GM12892 (cell line): ENCODE data around the gene RASA2.

Experiments used
- POLR2A ChIP-seq: IDR thresholded peaks from 2 replicates; pipeline ENCODE4 v1.6.1; 2011; ENCODE audit warnings: low read depth, low read length, control low read depth
- POLR2AphosphoS5 ChIP-seq: IDR thresholded peaks from 2 replicates; pipeline ENCODE4 v1.6.1; 2011; ENCODE audit warnings: low read depth, low read length, control low read depth
- TAF1 ChIP-seq: IDR thresholded peaks from 2 replicates; pipeline ENCODE4 v1.6.1; 2011; ENCODE audit warnings: low read depth, mild to moderate bottlenecking, control low read depth, low read length, borderline replicate concordance

DNA sequence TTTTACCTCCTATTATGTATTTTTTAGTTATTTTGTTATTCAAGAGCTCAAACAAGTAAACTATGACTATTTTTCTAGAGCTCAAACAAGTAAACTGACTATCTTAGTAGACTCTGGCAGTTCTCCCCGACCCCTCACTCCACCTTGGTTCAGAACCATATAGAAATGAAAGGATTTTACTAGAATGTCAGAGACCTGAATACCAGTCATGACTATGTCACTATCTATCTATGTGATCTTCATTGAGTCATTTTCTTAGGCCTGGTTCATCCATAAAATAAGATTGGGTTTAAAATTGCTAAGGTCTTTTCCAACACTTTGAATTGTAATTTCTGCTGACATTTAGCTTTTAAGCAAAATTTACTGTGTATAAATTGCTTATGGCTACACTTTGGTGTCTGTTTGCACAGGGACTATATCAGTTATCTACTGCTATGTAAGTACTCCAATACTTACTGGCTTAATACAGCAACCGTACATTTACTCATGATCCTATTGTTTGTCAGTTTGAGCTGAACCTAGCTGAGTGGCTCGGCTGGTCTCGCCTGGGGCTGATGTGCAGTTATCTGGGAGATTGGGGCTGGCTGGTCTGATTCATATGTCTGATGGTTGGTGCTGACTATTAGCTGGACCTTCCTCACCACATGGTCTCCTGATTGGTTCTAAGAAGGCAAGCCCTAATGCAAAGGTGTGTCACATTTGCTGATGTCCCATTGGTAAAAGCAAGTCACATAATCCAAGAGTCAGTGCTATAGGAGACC is 37.0 kb downstream of the RASA2 start:
- no peak for TF ChIP-seq TAF1
- no peak for TF ChIP-seq POLR2A
- TF ChIP-seq POLR2AphosphoS5, result no peak
